Heart right ventricle (tissue), 16 donors: ENCODE results near the gene DENND1C. TPM values are rescaled to one million over a fixed set of nuclear protein-coding genes. Genes with fewer than 3 reads are reported as not detected.

ENCODE experiments used
- ATAC-seq, 8 donors: fragments of 200-7000 bp; cut with Tn5 transposase; one replicate each; pipeline ENCODE4 v1.9.1; 2020; ENCODE audit warnings: mild to moderate bottlenecking in 8 of 8, moderate library complexity in 8 of 8, moderate number of reproducible peaks in 1 of 8
- DNase-seq, 2 donors: peaks; one replicate each; pipeline ENCODE4 v3.0.0-alpha.2; 2020
- H3K27ac ChIP-seq, 10 donors: fragments of 200-600 bp; sonication (generic) in 2 of 10; one replicate each; pipeline versions ENCODE4 v1.5.0 to v1.8.0; 2020 to 2022; ENCODE audit warnings: mild to moderate bottlenecking in 3 of 10
- H3K27me3 ChIP-seq, 7 donors: fragments of 200-600 bp; one replicate each; pipeline ENCODE4 v1.8.0; 2021 to 2022; ENCODE audit warnings: mild to moderate bottlenecking in 2 of 7
- H3K36me3 ChIP-seq, 9 donors: fragments of 200-600 bp; sonication (generic) in 1 of 9; one replicate each; pipeline versions ENCODE4 v1.5.0 to v1.8.0; 2020 to 2022; ENCODE audit warnings: mild to moderate bottlenecking in 2 of 9
- H3K4me1 ChIP-seq, 9 donors: fragments of 200-600 bp; sonication (generic) in 1 of 9; one replicate each; pipeline versions ENCODE4 v1.5.0 to v1.8.0; 2020 to 2022; ENCODE audit warnings: mild to moderate bottlenecking in 4 of 9
- H3K4me3 ChIP-seq, 10 donors: fragments of 200-600 bp; sonication (generic) in 2 of 10; one replicate each; pipeline versions ENCODE4 v1.5.0 to v1.8.0; 2020 to 2022; ENCODE audit warnings: mild to moderate bottlenecking in 7 of 10, moderate library complexity in 2 of 10
- H3K9me3 ChIP-seq, 11 donors: fragments of 200-600 bp in 10 of 11; sonication (generic) in 2 of 11; one replicate each; pipeline versions ENCODE4 v1.5.0 to v1.8.0; 2013 to 2022; ENCODE audit warnings: mild to moderate bottlenecking in 2 of 11, control low read depth in 1 of 11, moderate library complexity in 1 of 11
- CTCF ChIP-seq, 9 donors: fragments of 200-600 bp; sonication (generic) in 2 of 9; IDR thresholded peaks; one replicate each; pipeline versions ENCODE4 v1.5.0 to v1.8.0; 2021 to 2022; ENCODE audit warnings: antibody characterized with exemption in 9 of 9, mild to moderate bottlenecking in 5 of 9, moderate library complexity in 1 of 9
- WGBS, 2 donors: extraction: QIAGEN DNeasy Blood & Tissue Kit; methylation state at CpG; one replicate each; pipeline ENCODE4 v1.1.7; 2013; ENCODE audit warnings: inconsistent platforms in 1 of 2; 5-methylcytosine and 5-hydroxymethylcytosine counted together
- intact Hi-C, 10 donors: fragments of 100-400 bp; cut with DNase I; formaldehyde crosslinking; loops; one replicate each; pipeline versions ENCODE4 v1.11.1 to v1.14.2; 2022
- polyA plus RNA-seq, 2 donors: library from polyadenylated mRNA; stranded (reverse); fragments of 200-250 nt; gene quantifications; one replicate each; pipeline ENCODE4 v1.2.3, GENCODE V29; 2013
- total RNA-seq, 10 donors: library from RNA; stranded (reverse); fragmentation: NEBNext Ultra II Directional in 3 of 10; extraction: Animal tissue kit (Norgen Biotek cat#: 25700) in 3 of 10; gene quantifications; one replicate each; pipeline versions ENCODE4 v1.2.1 to v1.2.4, GENCODE V29; 2021 to 2023
- donor health status: Arrhythmogenic right ventricular cardiomyopathy.
- donor health status: ischemic (EF 13 %, LVEDD 7.1; RV severe dilation, severe dysfunction).
- donor health status: healthy with polysubstance abuse.
- donor health status: DM: no; HTN: yes; CAD: no.
- donor health status: DM: no; HTN: no; CAD: no.
- donor health status: ischemic (EF 25% LVEDD 6.9; RV normal size, moderate dysfunction).
- donor health status: ischemic (EF 25% LVEDD 5.7; RV mildly dilated, moderate dysfunction).
- donor health status: healthy.
- donor health status: DM: yes; HTN: yes; CAD: no.
- donor health status: Ischemic cardiomyopathy.
- donor health status: ischemic (EF 35%, LVEDD 5.7; RV mildly dilated, moderate dysfunction).
- donor health status: nonischemic (EF 11% LVEDD 7.7; RV severe dilation, severe dysfunction).
- donor health status: DM: yes; HTN: yes; CAD: no.
- donor health status: PGD.
- donor health status: ischemic (EF 29% LVEDD 5.4; RV normal size, mild dysfunction).
- donor health status: nonischemic (EF 23%, LVEDD 6.1; RV moderate dilation, normal function).

Gene DENND1C
- total and polyA plus RNA-seq, 12 donors, result 0.09 to 4.0 (median 0.69) TPM

GRCh38 chr19:6464070-6464873 lies 17.3 kb downstream of the DENND1C start, which contains the start of gene CRB3:
Gene CRB3 (plus strand): TSS chr19:6464271. CDS start chr19:6464702, 431 bp downstream.
- Histone ChIP-seq H3K27ac (no peak within 1 kb of the TSS), H3K4me1 (peaks cover 0 to 20% (median 5%) of the 10 kb centered on the region in 9 donors), H3K9me3 (no peaks in the 10 kb centered on the region), H3K27me3 (peaks cover 7 to 54% (median 38%) of the 10 kb centered on the region in 7 donors), H3K36me3 (peaks cover 0 to 5% (median 0%) of the 10 kb centered on the region in 9 donors), H3K4me3 (peak within 1 kb of the TSS in 1 of 10 donors; percentile 10)
- intact Hi-C loops, result no loop called here
- TF ChIP-seq CTCF (IDR thresholded peaks at IDR 0.05), result no peak
- WGBS, 2 donors, result 3 to 4% methylated on average over 56 to 65 of the region's 65 CpGs
- ATAC-seq (no peak), DNase-seq (no peak)

GRCh38 chr19:6460099-6460884 lies 21.3 kb downstream of the DENND1C start:
- ATAC-seq (peak; percentile 92 to 98 (median 96)), DNase-seq (peak; percentile 97 to 98)
- Histone ChIP-seq H3K4me3 (peak overlapping the region; percentile 61 to 97 (median 72)), H3K27me3 (peaks cover 7 to 34% (median 30%) of the 10 kb centered on the region in 7 donors), H3K36me3 (peaks cover 0 to 21% (median 0%) of the 10 kb centered on the region in 9 donors), H3K27ac (peak overlapping the region in 9 of 10 donors; percentile 38 to 87 (median 65)), H3K9me3 (no peaks in the 10 kb centered on the region), H3K4me1 (peaks cover 5 to 29% (median 17%) of the 10 kb centered on the region in 9 donors)
- WGBS, 2 donors, result 0 to 1% methylated on average over 57 of the region's 57 CpGs
- peak in 8 of 9 donors; percentile 33 to 73 (median 52) for TF ChIP-seq CTCF (IDR thresholded peaks at IDR 0.05)
- intact Hi-C loops, result loop anchor here in 1 of 10 donors (2.0 kb wide), 1 partner anchor 35 kb away; the partner anchor contains the start of gene KHSRP

- Histone ChIP-seq H3K4me1 (peaks cover 5 to 29% (median 17%) of the 10 kb centered on the region in 9 donors), H3K9me3 (peaks cover 0 to 7% (median under 1%) of the 10 kb centered on the region in 11 donors), H3K27ac (peak within 1 kb of the TSS in 9 of 10 donors; percentile 38 to 87 (median 65)), H3K36me3 (peaks cover 0 to 29% (median 6%) of the 10 kb centered on the region in 9 donors), H3K27me3 (peaks cover 5 to 26% (median 22%) of the 10 kb centered on the region in 7 donors), H3K4me3 (peak within 1 kb of the TSS; percentile 61 to 97 (median 72))
- WGBS, 2 donors, result 1% methylated on average over 43 to 70 of the region's 70 CpGs
- peak; percentile 61 to 76 for DNase-seq
- ATAC-seq, result peak; percentile 67 to 87 (median 82)
- no peak for TF ChIP-seq CTCF (IDR thresholded peaks at IDR 0.05)
- intact Hi-C loops, result loop anchor here in 1 of 10 donors (2.0 kb wide), 1 partner anchor 35 kb away; the partner anchor contains the start of gene KHSRP
These were observed 22.1 kb downstream of the DENND1C start, which contains the start of gene SLC25A23 for GRCh38 chr19:6459262-6460098. Gene SLC25A23 (minus strand): TSS chr19:6459792. CDS start chr19:6459628, 164 bp downstream.
